GM19193 (cell line): ENCODE measurements around the gene ELAVL3.

Source experiments
- POLR2A ChIP-seq: IDR thresholded peaks from 4 replicates; pipeline ENCODE4 v1.6.1; 2011; ENCODE audit not compliant: insufficient read depth, insufficient read length; ENCODE audit errors: extremely low read depth

Gene ELAVL3

DNA sequence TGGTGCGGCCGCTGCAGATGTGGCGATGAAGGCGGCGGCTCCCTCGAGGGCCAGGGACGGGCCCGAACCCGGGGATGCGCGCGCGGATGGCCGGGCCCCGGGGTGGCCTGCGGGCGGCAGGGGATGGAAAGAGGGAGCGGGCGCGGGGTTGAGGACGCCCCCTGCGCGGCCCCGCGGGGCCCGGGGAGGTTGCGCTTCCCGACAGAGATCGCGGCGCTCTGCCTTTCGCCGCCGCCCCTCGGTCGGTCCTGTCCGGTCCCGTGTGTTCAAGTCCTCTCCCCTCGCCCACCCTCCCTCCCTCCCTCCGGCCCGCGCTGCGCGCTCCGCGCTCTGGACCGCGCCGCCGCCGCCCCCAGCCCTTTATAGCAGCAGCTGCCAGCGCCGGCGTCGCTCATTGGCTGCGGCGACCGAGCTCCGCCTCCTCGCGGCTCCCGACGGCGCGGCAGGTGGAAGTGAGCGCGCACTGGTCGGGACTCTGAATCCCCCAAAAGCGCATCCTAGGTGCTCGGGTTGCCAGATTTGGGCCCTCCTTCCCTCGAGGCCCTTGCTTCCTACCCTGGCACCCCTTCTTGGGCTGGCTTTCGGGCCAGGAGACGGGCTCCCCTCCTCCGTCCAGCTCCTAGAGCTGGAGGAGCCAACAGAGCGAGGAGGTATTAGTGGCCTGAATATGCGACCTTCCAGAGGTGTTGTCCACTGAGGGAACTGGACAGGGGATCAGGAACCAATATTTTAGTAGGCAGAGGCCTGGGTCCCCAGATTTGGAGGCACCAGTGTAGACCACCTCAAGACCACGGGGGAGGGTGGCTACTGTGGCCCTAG is at the start of gene ELAVL3:
Gene ELAVL3 (minus strand): TSS at position 332 of the 819 bp plus-strand sequence. CDS start 438 bp downstream, outside the sequence.
- TF ChIP-seq POLR2A = no peak

DNA sequence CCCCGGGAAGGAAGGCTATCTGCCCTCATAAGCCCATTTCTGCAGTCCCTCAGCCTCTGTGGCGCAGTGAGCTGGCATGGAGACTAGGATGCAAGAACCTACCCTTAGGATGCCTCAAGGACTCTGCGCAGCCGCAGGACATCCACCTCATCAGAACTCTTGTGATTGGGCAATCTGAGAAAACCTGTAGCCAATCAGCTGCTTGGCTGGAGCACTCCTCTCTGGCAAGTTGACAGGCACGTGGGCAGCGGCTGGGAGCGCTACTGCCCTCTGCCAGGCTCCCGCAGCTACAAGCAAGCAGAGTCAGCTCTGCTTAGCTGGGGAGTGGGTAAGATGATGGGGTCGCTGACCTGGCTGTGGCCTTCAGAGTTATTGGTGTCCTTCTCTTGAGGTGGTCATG is 49.6 kb upstream of the ELAVL3 start:
- TF ChIP-seq POLR2A = no peak

DNA sequence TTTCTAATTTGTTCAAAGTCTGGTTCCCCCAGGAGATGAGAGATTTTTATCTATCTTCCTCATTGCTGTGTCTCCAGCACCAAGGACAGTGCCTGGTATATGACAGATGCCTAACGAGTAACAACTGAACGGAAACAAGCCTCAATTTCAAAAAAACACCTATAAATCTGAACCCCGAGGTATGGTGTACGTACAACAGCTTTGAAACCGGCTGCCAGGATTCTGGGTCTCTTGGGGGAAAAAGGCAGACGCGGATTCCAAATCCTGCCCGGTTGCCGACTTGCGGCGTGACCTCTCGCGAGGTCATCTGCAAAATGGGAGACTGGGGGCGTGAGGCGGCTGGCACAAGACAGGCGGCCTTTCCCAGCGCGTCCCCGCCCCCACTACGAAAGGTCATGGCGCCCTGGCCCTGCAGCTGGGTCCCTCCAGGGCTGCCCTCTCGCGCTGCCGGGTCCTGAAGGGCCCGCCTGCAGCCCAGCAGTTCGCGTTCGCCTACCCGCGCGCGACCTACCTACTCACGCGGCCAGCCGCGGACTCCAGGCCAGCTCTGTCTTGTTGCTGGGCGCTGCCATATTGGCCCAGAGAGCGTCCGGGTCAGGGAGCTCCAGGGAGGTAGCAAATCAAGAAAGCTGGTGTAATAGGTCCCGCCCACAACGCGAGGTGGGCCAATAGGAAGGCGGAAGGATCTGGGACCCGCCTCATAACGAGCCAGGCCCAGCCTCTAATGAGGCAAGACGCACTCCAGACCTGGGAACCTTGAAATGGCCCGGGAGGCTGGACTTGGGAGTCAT is 47.9 kb upstream of the ELAVL3 start, which contains the start of gene ECSIT:
Gene ECSIT (minus strand): TSS at position 584 of the 791 bp plus-strand sequence. CDS start 9,964 bp downstream, outside the sequence.
- peak; percentile 75 for TF ChIP-seq POLR2A

DNA sequence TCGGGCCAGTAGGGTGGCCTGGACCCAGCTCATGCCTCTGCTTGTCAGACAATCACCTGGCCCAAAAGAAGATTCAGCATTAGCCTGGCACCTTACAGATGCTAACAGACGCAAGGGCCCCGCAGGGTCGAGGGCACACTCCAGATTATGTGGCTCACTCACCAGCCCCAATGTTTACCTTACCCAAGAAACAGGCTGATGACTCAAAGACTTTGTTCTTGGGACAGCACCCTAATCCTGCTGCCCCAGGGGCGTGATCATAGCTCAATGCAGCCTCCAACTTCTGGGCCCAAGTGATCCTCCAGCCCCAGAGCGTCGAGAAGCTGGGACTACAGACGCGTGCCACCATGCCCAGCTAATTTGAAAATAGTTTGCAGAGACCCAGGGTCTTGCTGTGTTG is 38.3 kb upstream of the ELAVL3 start:
- TF ChIP-seq POLR2A = no peak

- TF ChIP-seq POLR2A = no peak
Measured at GRCh38 chr19:11513946-11514345, 33.1 kb upstream of the ELAVL3 start.

DNA sequence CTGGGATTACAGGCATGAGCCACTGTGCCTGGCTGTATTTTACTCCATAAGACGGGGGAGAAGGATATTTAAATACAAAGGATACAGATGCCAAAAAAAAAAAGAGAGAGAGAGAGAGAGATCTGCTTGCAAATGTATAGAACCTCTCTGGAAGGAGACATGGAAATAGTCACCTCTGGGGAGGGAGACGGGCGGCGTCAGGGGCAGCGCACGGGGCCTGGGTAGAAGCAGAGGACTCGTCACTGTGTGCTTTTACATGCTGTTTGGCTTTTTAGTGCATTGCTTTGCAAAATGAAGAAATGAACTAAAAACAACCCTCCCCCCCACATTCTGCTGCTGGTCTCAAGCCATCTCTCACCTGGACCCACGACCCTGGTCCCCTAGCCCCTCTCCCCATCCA is 29.6 kb upstream of the ELAVL3 start:
- TF ChIP-seq POLR2A = no peak

DNA sequence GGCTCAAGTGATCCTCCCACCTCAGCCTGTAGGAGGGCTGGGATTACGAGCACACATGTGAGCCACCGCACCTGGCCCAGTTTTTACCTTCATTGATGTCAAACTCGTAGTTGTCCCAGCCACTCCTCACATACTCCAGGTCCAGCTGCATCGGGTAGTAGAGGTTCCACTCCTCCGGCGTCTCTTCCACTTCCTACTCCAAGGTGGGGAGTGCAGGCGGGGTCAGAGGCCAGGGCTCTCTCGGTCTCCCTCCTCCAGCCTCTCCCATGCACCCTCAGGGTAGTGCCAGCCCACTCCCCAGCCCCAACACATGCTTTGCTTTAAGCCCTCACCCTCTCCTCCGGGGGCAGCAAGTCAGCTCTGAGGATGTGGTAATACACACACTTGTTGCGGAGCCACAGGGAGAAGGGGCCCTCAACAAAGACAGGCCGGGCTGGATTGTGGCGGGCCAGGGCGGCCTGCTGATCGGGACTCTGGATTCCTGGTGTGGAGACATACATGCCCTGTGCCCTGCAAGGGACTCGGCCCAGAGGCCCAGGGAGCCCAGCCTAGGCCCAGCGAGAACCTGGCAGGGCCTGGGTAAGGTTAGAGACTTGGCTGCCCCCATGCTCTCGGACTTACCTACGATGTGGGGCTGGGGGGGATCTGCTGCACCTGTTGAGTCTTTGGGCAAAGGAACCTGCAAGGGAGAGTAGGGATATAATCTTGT is 26.7 kb upstream of the ELAVL3 start:
- TF ChIP-seq POLR2A = no peak

DNA sequence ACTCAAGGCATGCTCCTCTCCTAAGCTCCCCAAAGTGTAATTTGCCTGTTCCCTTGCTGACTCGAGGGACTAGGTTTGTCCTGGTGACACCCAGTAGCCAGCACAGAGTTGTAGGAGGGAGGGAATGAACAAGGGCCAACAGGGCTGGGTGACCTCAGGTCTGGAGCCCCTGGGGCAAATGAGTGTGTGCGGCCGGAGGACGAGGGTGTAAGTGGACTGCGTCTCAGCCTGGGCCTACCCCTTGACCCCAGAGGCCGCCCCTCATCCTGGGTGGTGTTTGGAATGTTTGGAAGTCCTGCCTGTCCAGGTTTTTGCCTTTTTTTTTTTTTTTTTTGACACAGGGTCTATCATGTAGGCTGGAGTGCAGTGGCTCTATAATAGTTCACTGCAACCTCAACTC is 26.1 kb upstream of the ELAVL3 start:
- TF ChIP-seq POLR2A = no peak

GRCh38 chr19:11506101-11506555 is 25.3 kb upstream of the ELAVL3 start:
- peak; percentile 11 for TF ChIP-seq POLR2A

- peak; percentile 65 for TF ChIP-seq POLR2A
Measured at GRCh38 chr19:11505504-11506100, 24.8 kb upstream of the ELAVL3 start, which contains the start of gene ZNF653. Gene ZNF653 (minus strand): TSS chr19:11505839. CDS start chr19:11505786, 53 bp downstream.

- TF ChIP-seq POLR2A = no peak
Measured at GRCh38 chr19:11505032-11505503, 24.2 kb upstream of the ELAVL3 start.

- TF ChIP-seq POLR2A = no peak
Measured at GRCh38 chr19:11504502-11505031, 23.7 kb upstream of the ELAVL3 start.

DNA sequence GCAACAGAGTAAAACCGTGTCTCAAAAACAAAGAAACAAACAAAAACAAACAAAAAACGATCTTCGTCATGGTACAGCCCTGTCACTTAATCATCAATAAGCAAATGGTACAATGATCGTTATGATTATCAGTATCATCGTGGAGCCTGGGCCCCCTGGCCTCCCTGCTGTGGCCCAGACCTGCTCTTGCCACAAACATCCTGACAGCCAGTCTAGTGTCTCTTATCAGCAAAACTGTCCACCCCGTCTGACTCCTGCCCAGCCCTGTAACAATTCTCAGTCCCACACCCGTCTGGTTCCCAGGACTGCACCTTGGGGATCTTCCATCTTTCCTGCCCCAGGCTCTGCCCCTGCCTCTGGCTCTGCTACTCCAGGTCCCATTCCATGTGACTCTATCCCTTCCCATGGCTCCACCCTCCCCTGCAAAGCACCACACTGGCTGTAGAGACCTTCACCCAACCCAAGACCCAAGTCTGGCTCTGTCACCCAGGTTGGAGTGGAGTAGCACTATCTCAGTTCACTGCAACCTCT is 19.1 kb upstream of the ELAVL3 start:
- TF ChIP-seq POLR2A = no peak

- TF ChIP-seq POLR2A = no peak
Measured at GRCh38 chr19:11499220-11499726, 18.4 kb upstream of the ELAVL3 start.
